ENCODE results near the gene RAB31. TPM values are rescaled to one million over a fixed set of nuclear protein-coding genes. Genes with fewer than 3 reads are reported as not detected.

The RAB31 gene
- total RNA-seq, 4 donors from 2014 or later, result 27.1 to 54.4 (median 44.3) TPM

DNA sequence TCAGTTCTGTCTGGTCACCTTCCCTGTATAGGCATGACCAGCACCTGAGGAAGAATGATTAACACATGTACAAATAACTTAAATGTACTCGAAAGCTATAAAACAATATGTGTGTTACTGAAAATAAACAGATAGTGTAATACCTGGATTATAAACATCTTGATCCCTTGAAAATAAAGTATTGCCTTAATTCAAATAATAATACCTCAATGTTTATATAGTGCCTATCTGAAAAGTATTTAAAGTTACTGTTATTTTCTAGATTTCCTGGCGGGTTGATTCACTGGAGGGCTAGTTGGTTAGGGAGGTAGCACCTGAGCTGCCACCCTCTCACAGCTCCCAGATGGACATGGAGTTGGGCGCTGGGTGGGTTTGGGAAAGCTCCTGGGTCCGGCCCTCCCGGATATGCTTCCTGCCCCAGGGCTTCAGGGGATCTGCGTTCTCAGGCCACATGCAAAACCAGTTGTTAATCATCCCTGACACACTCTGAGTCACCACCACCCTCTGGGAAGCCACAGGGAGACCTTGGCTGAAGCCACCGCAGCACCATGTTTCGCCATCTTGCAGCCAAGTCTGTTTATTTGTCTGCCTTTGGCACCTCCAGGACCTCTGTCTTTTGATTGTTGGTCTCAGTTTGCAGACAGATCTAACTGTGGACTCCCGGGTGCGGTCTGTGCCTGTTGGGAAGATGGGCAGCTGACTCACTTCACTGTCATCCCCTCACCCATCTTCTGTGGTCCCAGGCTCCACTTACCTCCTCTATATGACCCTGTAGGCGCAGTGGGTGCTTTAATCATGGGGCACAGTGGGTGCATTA is 35.3 kb downstream of the RAB31 start:
- Histone ChIP-seq H3K36me3 (no peaks in the 10 kb centered on the region), H3K27me3 (no peaks in the 10 kb centered on the region), H3K27ac (peak overlapping the region in 3 of 4 donors; percentile 22 to 74 (median 42)), H3K4me1 (peaks cover 0 to 48% (median 10%) of the 10 kb centered on the region in 4 donors), H3K4me3 (no peak overlapping the region), H3K9me3 (no peaks in the 10 kb centered on the region)
- TF ChIP-seq, protein P1, sequence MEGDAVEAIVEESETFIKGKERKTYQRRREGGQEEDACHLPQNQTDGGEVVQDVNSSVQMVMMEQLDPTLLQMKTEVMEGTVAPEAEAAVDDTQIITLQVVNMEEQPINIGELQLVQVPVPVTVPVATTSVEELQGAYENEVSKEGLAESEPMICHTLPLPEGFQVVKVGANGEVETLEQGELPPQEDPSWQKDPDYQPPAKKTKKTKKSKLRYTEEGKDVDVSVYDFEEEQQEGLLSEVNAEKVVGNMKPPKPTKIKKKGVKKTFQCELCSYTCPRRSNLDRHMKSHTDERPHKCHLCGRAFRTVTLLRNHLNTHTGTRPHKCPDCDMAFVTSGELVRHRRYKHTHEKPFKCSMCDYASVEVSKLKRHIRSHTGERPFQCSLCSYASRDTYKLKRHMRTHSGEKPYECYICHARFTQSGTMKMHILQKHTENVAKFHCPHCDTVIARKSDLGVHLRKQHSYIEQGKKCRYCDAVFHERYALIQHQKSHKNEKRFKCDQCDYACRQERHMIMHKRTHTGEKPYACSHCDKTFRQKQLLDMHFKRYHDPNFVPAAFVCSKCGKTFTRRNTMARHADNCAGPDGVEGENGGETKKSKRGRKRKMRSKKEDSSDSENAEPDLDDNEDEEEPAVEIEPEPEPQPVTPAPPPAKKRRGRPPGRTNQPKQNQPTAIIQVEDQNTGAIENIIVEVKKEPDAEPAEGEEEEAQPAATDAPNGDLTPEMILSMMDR (IDR thresholded peaks at IDR 0.05), result no peak
- TF ChIP-seq POLR2A (IDR thresholded peaks at IDR 0.05) (no peak), EP300 (IDR thresholded peaks at IDR 0.05) (peak in 1 of 2 donors; percentile 12)
- 60 to 75% methylated on average over 11 of the region's 11 CpGs for WGBS, 2 donors
- DNase-seq (ENCODE audit: low spot score in 2 of 2), result no peak

DNA sequence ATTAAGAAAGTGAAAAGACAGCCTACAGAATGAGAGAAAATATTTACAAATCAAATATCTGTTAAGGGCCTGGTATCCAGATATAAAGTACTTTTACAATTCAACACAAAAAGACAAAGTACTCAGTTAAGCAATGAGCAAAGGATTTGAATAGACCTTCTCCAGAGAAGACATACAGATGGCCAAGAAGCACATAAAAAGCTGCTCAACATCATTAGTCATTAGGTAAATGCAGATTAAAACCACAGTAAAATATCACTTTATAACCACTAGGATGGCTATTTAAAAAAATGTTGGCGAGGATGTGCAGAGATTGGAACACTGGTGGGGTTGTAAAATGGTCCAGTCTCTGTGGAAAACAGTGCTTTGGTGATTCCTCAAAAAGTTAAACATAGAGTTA is 38.9 kb downstream of the RAB31 start:
- no peak for DNase-seq (ENCODE audit: low spot score in 2 of 2)
- no peaks in the 10 kb centered on the region for H3K36me3 ChIP-seq
- no peak overlapping the region for H3K4me3 ChIP-seq
- no peaks in the 10 kb centered on the region for H3K9me3 ChIP-seq
- no peak overlapping the region for H3K27ac ChIP-seq
- H3K4me1 ChIP-seq, result peaks cover 0 to 42% (median 18%) of the 10 kb centered on the region in 4 donors
- 95 to 100% methylated on average over 1 of the region's 1 CpG for WGBS, 2 donors
- H3K27me3 ChIP-seq, result no peaks in the 10 kb centered on the region
- TF ChIP-seq POLR2A (IDR thresholded peaks at IDR 0.05) (no peak), EP300 (IDR thresholded peaks at IDR 0.05) (no peak)
- TF ChIP-seq, protein P1 (IDR thresholded peaks at IDR 0.05), result no peak

DNA sequence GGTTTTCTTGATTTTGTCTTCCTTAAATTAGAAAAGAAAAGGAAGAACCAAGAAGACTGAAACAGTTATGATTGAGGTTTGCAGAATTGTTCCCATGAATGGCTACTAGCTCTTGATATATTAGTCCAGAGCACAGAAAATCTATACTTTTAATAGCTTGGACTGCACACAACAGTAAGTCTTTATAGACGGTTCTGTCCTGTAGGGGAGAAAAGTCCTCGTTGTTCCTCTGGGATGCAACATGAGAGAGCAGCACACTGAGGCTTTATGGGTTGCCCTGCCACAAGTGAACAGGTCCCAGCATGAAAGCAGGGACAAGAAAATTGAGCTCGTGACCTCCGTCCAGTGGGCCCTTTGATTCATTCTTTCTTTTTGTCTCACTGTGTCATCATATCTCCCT is 41.5 kb downstream of the RAB31 start:
- Histone ChIP-seq H3K27me3 (no peaks in the 10 kb centered on the region), H3K36me3 (no peaks in the 10 kb centered on the region), H3K4me3 (no peak overlapping the region), H3K9me3 (no peaks in the 10 kb centered on the region), H3K4me1 (peaks cover 0 to 20% (median 11%) of the 10 kb centered on the region in 4 donors), H3K27ac (no peak overlapping the region)
- WGBS, 2 donors, result 52 to 67% methylated on average over 4 of the region's 4 CpGs
- DNase-seq (ENCODE audit: low spot score in 2 of 2), result no peak
- TF ChIP-seq POLR2A (IDR thresholded peaks at IDR 0.05) (no peak), EP300 (IDR thresholded peaks at IDR 0.05) (no peak)
- TF ChIP-seq, protein P1 (IDR thresholded peaks at IDR 0.05), result no peak

DNA sequence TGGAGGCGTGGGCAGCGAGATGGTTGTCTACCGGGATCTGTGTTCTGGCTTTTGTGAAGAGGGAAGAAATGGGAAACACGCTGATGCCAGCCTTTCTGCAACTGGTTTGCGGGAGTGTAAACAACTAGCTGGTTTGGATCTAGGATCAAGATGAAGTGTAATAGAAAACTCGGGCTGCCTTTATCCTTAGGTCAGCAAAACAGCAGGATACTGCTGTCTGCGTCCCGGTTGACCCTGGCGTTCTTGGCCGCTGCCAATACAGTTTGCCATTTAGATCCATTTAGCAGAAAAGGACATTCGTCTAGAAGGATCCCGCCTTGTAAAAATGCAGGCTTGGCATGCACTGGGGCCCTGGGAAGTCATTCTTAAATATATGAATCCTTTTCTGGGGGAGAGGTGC is 42.0 kb downstream of the RAB31 start:
- no peaks in the 10 kb centered on the region for H3K9me3 ChIP-seq
- no peak overlapping the region for H3K4me3 ChIP-seq
- H3K36me3 ChIP-seq, result no peaks in the 10 kb centered on the region
- DNase-seq (ENCODE audit: low spot score in 2 of 2), result no peak
- peaks cover 0 to 20% (median 11%) of the 10 kb centered on the region in 4 donors for H3K4me1 ChIP-seq
- 50 to 53% methylated on average over 12 of the region's 12 CpGs for WGBS, 2 donors
- H3K27me3 ChIP-seq, result no peaks in the 10 kb centered on the region
- peak overlapping the region in 1 of 4 donors; percentile 15 for H3K27ac ChIP-seq
- TF ChIP-seq EP300 (IDR thresholded peaks at IDR 0.05), result no peak
- no peak for TF ChIP-seq POLR2A (IDR thresholded peaks at IDR 0.05)
- TF ChIP-seq, protein P1 (IDR thresholded peaks at IDR 0.05), result no peak

DNA sequence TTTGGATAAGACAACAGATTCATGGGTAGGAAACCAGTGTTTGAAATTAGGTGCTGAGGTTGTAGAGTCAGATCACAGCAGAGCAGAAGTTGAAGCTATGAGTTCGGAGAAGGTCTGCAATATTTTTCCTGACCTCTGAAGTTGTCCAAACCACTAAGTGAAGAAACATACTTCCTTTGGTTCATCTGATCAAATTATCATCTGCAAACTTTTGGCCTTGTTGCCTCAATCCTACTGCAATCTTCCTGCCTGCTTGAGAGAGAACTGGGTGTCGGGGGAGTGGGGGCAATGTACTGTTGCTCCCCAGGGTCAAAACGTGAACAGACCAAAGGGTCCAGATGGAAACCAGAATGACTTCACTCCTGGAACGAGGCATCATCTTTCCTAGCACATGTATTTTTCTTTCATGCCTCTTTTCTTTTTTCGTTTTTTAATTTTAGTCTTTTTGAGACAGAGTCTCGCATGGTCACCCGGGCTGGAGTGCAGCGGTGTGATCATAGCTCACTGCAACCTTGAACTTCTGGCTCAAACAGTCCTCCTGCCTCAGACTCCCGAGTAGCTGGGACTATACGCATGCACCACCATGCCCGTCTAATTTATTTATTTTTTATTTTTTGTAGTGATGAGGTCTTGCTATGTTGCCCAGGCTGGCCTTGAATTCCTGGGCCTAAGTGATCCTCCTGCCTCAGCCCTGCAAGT is 42.7 kb downstream of the RAB31 start:
- TF ChIP-seq, protein P1 (IDR thresholded peaks at IDR 0.05), result no peak
- TF ChIP-seq POLR2A (IDR thresholded peaks at IDR 0.05) (no peak), EP300 (IDR thresholded peaks at IDR 0.05) (peak in 1 of 2 donors; percentile 36)
- H3K27me3 ChIP-seq, result no peaks in the 10 kb centered on the region
- peak overlapping the region in 1 of 4 donors; percentile 15 for H3K27ac ChIP-seq
- no peak for DNase-seq (ENCODE audit: low spot score in 2 of 2)
- no peaks in the 10 kb centered on the region for H3K36me3 ChIP-seq
- peaks cover 0 to 21% (median 14%) of the 10 kb centered on the region in 4 donors for H3K4me1 ChIP-seq
- no peaks in the 10 kb centered on the region for H3K9me3 ChIP-seq
- WGBS, 2 donors, result 60 to 67% methylated on average over 11 of the region's 11 CpGs
- no peak overlapping the region for H3K4me3 ChIP-seq

All from tibial nerve (tissue), 4 donors.